Mesendoderm (in vitro differentiated cells): Measurements from ENCODE around the gene ZCCHC14.

Experiments
- DNase-seq: peaks from one replicate; pipeline ENCODE4 v3.0.0; 2013
- H2AK5ac ChIP-seq: 2 replicates; pipeline ENCODE4 v1.6.1; 2013; ENCODE audit warnings: low read length, inconsistent platforms
- H2BK120ac ChIP-seq: 2 replicates; pipeline ENCODE4 v1.6.1; 2013; ENCODE audit warnings: low read depth, mild to moderate bottlenecking, low read length, moderate library complexity, mixed read lengths
- H2BK15ac ChIP-seq: replicated peaks from 2 replicates; pipeline ENCODE4 v1.6.1; 2013; ENCODE audit warnings: low read depth, mild to moderate bottlenecking, moderate library complexity
- H2BK5ac ChIP-seq: 2 replicates; pipeline ENCODE4 v1.6.1; 2013; ENCODE audit warnings: low read length, inconsistent platforms
- H3K18ac ChIP-seq: 2 replicates; pipeline ENCODE4 v1.6.1; 2013; ENCODE audit warnings: mild to moderate bottlenecking, low read length, mixed read lengths
- H3K23ac ChIP-seq: one replicate; pipeline ENCODE4 v1.6.1; 2013; ENCODE audit warnings: low read length
- H3K27ac ChIP-seq: 2 replicates; pipeline ENCODE4 v1.5.1; 2013; ENCODE audit warnings: low read depth, mild to moderate bottlenecking, inconsistent platforms, low read length, moderate library complexity
- H3K27me3 ChIP-seq: 2 replicates; pipeline ENCODE4 v1.6.1; 2013; ENCODE audit warnings: low read length, control low read depth, mild to moderate bottlenecking, inconsistent platforms; ENCODE audit not compliant: insufficient read depth, poor library complexity
- H3K36me3 ChIP-seq: 2 replicates; pipeline ENCODE4 v1.6.1; 2013; ENCODE audit warnings: low read length, inconsistent platforms; ENCODE audit not compliant: control insufficient read depth, insufficient read depth
- H3K4ac ChIP-seq: one replicate; pipeline ENCODE4 v1.6.1; 2013; ENCODE audit warnings: low read depth, mild to moderate bottlenecking, low read length, moderate library complexity
- H3K4me1 ChIP-seq: 2 replicates; pipeline ENCODE4 v1.6.1; 2013; ENCODE audit warnings: low read depth, low read length, inconsistent platforms; ENCODE audit not compliant: control insufficient read depth
- H3K4me2 ChIP-seq: 2 replicates; pipeline ENCODE4 v1.6.1; 2013; ENCODE audit warnings: low read length
- H3K4me3 ChIP-seq: 2 replicates; pipeline ENCODE4 v1.5.1; 2013; ENCODE audit warnings: mild to moderate bottlenecking, low read length
- H3K56ac ChIP-seq: one replicate; pipeline ENCODE4 v1.6.1; 2013; ENCODE audit warnings: low read length
- H3K79me1 ChIP-seq: 2 replicates; pipeline ENCODE4 v1.6.1; 2013; ENCODE audit warnings: low read length, inconsistent platforms
- H3K79me2 ChIP-seq: 2 replicates; pipeline ENCODE4 v1.6.1; 2013; ENCODE audit warnings: mild to moderate bottlenecking, low read length; ENCODE audit not compliant: control insufficient read depth, insufficient read depth
- H3K9ac ChIP-seq: 2 replicates; pipeline ENCODE4 v1.6.1; 2013; ENCODE audit warnings: low read length, inconsistent platforms
- H4K5ac ChIP-seq: one replicate; pipeline ENCODE4 v1.6.1; 2013; ENCODE audit warnings: low read length
- H4K8ac ChIP-seq: one replicate; pipeline ENCODE4 v1.6.1; 2013; ENCODE audit warnings: low read depth, mild to moderate bottlenecking, control low read depth, low read length, moderate library complexity
- WGBS: extraction: QIAGEN DNeasy Blood & Tissue Kit; methylation state at CpG from one replicate; pipeline ENCODE4 v1.1.7; 2013; ENCODE audit warnings: low lambda C conversion rate, missing lambda C conversion rate; ENCODE audit not compliant: insufficient coverage; ENCODE audit errors: extremely low coverage; 5-methylcytosine and 5-hydroxymethylcytosine counted together

Gene ZCCHC14

DNA sequence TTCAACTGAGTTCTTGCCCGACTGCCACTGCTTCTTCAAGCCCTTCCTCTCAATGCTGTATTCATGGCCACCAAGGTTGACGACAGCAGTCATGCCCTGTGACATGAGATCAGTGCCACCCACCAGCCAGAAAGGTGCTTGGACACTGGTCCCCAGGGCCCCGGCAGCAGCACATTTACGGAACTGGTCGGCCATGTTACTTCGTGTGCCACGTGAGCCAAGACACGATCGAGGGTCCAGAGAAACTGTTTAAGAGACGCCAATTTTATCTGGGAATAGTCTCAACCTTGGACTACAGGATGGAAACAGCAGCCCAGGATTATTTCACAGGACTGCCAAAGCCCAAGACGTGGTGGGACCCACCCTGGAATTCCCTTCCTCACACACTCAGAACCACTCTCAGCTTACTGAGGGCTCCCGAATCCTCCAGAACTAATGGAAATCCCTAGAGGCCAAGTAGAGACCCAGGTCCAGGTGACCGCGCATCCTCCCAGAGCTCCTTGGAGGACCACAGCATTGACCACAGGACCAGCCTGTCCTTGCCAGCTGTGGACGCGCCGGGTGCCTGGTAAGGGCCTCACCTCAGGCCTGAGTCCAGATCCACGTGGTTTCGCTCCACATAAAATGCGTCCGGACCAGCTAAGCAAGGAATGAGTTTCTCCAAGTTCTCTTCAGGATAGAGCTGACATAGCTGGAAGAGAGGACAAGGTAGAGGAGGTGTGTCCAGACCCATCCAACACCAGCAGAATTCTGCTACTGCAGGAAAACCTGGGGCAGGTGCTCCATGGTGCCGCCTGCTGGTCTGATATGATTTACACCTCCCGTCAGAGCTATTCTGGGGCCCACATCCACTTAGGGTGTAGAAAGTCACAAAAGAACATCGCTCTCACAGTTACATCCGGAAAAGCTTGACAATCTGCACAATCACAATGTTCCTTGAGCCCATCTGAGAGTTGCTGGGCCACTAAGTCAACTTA is 72.5 kb downstream of the ZCCHC14 start:
- no peak overlapping the region for H3K4me2 ChIP-seq
- no peak overlapping the region for H3K18ac ChIP-seq
- no peaks in the 10 kb centered on the region for H3K4me1 ChIP-seq
- H3K4me3 ChIP-seq, result no peak overlapping the region
- no peaks in the 10 kb centered on the region for H3K27me3 ChIP-seq
- no peak overlapping the region for H2BK5ac ChIP-seq
- no peak for DNase-seq
- H4K5ac ChIP-seq, result no peak overlapping the region
- no CpG with 5 or more reads among the region's 25 CpGs for WGBS
- no peak overlapping the region for H3K27ac ChIP-seq
- H2AK5ac ChIP-seq, result no peak overlapping the region
- H3K9ac ChIP-seq, result no peak overlapping the region
- H3K56ac ChIP-seq, result no peak overlapping the region
- no peak overlapping the region for H4K8ac ChIP-seq
- H2BK15ac ChIP-seq, result no peak overlapping the region
- no peak overlapping the region for H3K23ac ChIP-seq
- H3K4ac ChIP-seq, result no peak overlapping the region
- no peaks in the 10 kb centered on the region for H3K79me1 ChIP-seq
- no peaks in the 10 kb centered on the region for H3K79me2 ChIP-seq
- peaks cover 1% of the 10 kb centered on the region for H3K36me3 ChIP-seq
- H2BK120ac ChIP-seq, result no peak overlapping the region

DNA sequence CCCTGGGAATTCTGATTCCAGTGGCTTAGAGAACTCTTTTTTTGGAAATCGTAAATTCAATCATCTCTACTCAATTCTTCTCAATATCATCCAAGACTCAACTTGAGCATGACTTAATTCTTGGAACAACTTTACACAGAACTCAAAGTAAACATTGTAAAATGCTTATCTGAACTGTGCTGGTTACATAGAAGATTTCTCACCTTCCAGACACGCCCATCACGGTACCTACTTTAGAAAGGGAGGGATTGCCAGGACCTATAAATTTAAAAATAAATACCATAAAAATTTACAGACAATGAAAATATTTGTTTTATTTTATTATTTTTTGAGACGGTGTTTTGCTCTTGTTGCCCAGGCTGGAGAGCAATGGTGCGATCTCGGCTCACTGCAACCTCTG is 74.2 kb downstream of the ZCCHC14 start:
- peaks cover 1% of the 10 kb centered on the region for H3K36me3 ChIP-seq
- no peak overlapping the region for H2BK15ac ChIP-seq

DNA sequence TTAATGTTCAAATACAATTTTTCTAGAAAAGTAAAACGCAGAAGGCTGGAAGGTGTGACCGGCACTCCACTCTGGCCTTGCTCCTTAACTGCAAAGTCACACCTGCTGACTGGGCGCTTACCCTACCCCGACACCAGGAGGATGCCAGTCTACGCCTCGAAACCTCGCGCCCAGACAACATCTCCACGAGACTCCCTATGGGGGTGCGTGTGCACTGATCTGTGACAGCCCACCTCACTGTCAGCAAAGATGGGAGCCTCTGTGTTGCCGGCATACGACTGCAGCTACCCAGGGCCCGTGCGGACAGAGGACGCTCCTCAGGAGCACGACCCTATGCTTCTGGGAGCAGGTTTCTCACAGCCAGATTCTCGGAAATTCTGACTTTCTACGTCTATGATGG is 74.6 kb downstream of the ZCCHC14 start:
- H3K56ac ChIP-seq, result no peak overlapping the region
- no peak overlapping the region for H2AK5ac ChIP-seq
- no peak overlapping the region for H2BK120ac ChIP-seq
- H3K4me1 ChIP-seq, result no peaks in the 10 kb centered on the region
- H3K79me1 ChIP-seq, result no peaks in the 10 kb centered on the region
- H3K18ac ChIP-seq, result no peak overlapping the region
- H3K4me2 ChIP-seq, result no peak overlapping the region
- H2BK15ac ChIP-seq, result no peak overlapping the region
- H3K79me2 ChIP-seq, result no peaks in the 10 kb centered on the region
- H3K4ac ChIP-seq, result no peak overlapping the region
- no peak overlapping the region for H4K8ac ChIP-seq
- no peaks in the 10 kb centered on the region for H3K27me3 ChIP-seq
- no peak overlapping the region for H4K5ac ChIP-seq
- no peak overlapping the region for H3K9ac ChIP-seq
- H3K36me3 ChIP-seq, result peaks cover 1% of the 10 kb centered on the region
- H3K4me3 ChIP-seq, result no peak overlapping the region
- WGBS, result no CpG with 5 or more reads among the region's 18 CpGs
- H3K23ac ChIP-seq, result no peak overlapping the region
- DNase-seq, result no peak
- H3K27ac ChIP-seq, result no peak overlapping the region
- H2BK5ac ChIP-seq, result no peak overlapping the region

More for the DNA sequence above, 74.2 kb downstream of the ZCCHC14 start:
- no peak overlapping the region for H2BK5ac ChIP-seq
- no peak overlapping the region for H2BK120ac ChIP-seq
- H3K56ac ChIP-seq, result no peak overlapping the region
- H3K23ac ChIP-seq, result no peak overlapping the region
- no peaks in the 10 kb centered on the region for H3K4me1 ChIP-seq
- H2AK5ac ChIP-seq, result no peak overlapping the region
- no peak overlapping the region for H3K9ac ChIP-seq
- H3K4me2 ChIP-seq, result no peak overlapping the region
- no peak overlapping the region for H3K18ac ChIP-seq
- no peaks in the 10 kb centered on the region for H3K27me3 ChIP-seq
- H3K27ac ChIP-seq, result no peak overlapping the region
- no peak overlapping the region for H4K5ac ChIP-seq
- H3K79me2 ChIP-seq, result no peaks in the 10 kb centered on the region
- DNase-seq, result no peak
- no peak overlapping the region for H3K4me3 ChIP-seq
- no peak overlapping the region for H4K8ac ChIP-seq
- H3K79me1 ChIP-seq, result no peaks in the 10 kb centered on the region
- WGBS, result no CpG with 5 or more reads among the region's 6 CpGs
- no peak overlapping the region for H3K4ac ChIP-seq

DNA sequence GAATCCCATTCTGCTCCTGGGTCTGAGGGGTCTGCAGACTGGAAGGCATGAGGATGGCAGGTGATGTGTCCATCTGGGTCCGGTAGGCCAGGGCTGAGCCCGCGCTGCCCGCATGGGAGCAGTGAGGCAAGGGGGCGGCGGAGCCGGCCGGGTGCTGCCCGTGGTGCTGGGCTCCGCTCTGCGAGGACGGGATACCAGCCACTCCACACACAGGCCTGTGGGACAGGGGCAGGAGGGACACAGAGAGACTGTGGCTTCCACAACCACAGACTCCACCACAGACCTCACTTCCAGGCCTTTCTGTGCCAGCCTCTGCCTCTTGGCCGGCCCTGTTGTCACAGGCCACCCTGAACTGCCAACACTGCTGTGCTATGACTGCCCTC is 75.3 kb downstream of the ZCCHC14 start:
- Histone ChIP-seq H2BK5ac (no peak overlapping the region), H3K79me1 (no peaks in the 10 kb centered on the region), H3K4ac (no peak overlapping the region), H3K79me2 (no peaks in the 10 kb centered on the region), H3K27me3 (no peaks in the 10 kb centered on the region), H3K9ac (no peak overlapping the region), H3K4me1 (no peaks in the 10 kb centered on the region), H4K5ac (no peak overlapping the region), H2BK15ac (no peak overlapping the region), H3K4me2 (no peak overlapping the region), H2AK5ac (no peak overlapping the region), H3K18ac (no peak overlapping the region), H2BK120ac (no peak overlapping the region), H4K8ac (no peak overlapping the region), H3K27ac (no peak overlapping the region), H3K56ac (no peak overlapping the region), H3K4me3 (no peak overlapping the region), H3K23ac (no peak overlapping the region), H3K36me3 (peaks cover 1% of the 10 kb centered on the region)
- no CpG with 5 or more reads among the region's 13 CpGs for WGBS
- no peak for DNase-seq

DNA sequence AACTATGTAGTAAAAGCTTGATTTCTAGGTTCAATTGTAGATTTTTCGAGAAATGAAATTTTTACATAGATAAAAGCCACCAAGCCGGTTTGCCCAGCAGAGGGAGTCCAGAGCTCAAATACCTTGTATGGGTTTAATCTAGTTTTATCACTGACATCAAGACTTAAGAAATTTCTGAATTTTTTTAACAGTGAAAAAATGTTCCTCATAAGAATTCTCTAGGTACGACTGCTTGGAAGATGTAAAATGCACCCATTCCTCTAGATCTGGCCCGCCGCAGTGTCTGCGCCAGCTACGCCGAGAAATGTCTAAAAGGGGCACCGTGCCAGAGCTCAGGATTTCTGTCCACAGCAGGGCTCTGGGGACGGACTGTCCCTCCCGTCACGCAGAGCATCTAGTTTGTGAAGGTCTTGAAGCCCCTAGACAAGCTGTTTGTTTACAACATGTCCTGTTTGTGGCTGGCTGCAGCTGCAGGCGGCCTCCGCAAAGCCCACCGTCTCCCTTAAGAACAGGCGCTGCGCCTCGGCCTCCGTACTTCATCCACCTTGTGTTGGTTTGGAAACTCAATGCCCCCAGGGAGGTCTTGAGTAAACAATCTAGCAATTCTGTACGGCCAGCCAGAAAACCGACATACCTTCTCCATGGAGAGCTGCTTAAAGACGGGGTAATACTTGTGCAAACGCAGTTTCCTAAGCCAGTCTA is 75.8 kb downstream of the ZCCHC14 start:
- H2BK5ac ChIP-seq, result no peak overlapping the region
- H3K4me1 ChIP-seq, result no peaks in the 10 kb centered on the region
- H2BK15ac ChIP-seq, result no peak overlapping the region
- no peak overlapping the region for H3K23ac ChIP-seq
- no peak overlapping the region for H3K56ac ChIP-seq
- peaks cover 1% of the 10 kb centered on the region for H3K36me3 ChIP-seq
- H3K4me3 ChIP-seq, result no peak overlapping the region
- WGBS, result no CpG with 5 or more reads among the region's 23 CpGs
- H3K27ac ChIP-seq, result no peak overlapping the region
- no peak overlapping the region for H3K4ac ChIP-seq
- no peak overlapping the region for H3K9ac ChIP-seq
- no peak overlapping the region for H3K18ac ChIP-seq
- DNase-seq, result no peak
- no peaks in the 10 kb centered on the region for H3K79me1 ChIP-seq
- H3K4me2 ChIP-seq, result no peak overlapping the region
- H3K27me3 ChIP-seq, result no peaks in the 10 kb centered on the region
- no peaks in the 10 kb centered on the region for H3K79me2 ChIP-seq
- no peak overlapping the region for H4K5ac ChIP-seq
- H4K8ac ChIP-seq, result no peak overlapping the region
- no peak overlapping the region for H2BK120ac ChIP-seq
- H2AK5ac ChIP-seq, result no peak overlapping the region
